RWPE2 (cell line): ENCODE data around the gene KIFC1.
"Not testable (repeated sequence)": the region's sequence is repeated elsewhere in the genome, so short reads cannot be mapped to it uniquely, and the experiment has no call there.

Source experiments
- ATAC-seq: fragments of 200-7000 bp; cut with Tn5 transposase; 3 replicates; pipeline ENCODE4 v1.9.1; 2021; ENCODE audit warnings: low read depth
- DNase-seq: peaks from one replicate; pipeline ENCODE4 v3.0.0-alpha.2; 2020; ENCODE audit warnings: low spot score
- H3K27ac ChIP-seq: fragments of 450-650 bp; 2 replicates; pipeline ENCODE4 v1.5.1; 2017; ENCODE audit warnings: mild to moderate bottlenecking; ENCODE audit not compliant: poor library complexity, severe bottlenecking
- H3K27me3 ChIP-seq: fragments of 250-450 bp; sonication (Bioruptor Pico); 2 replicates; pipeline ENCODE4 v1.5.1; 2021; ENCODE audit warnings: mild to moderate bottlenecking, moderate library complexity; ENCODE audit not compliant: insufficient read depth, poor library complexity, severe bottlenecking
- H3K36me3 ChIP-seq: fragments of 250-450 bp; sonication (Bioruptor Pico); 2 replicates; pipeline ENCODE4 v1.5.1; 2020; ENCODE audit warnings: low read depth, mild to moderate bottlenecking, moderate library complexity
- H3K4me1 ChIP-seq: fragments of 250-450 bp; sonication (Bioruptor Pico); 2 replicates; pipeline ENCODE4 v1.5.1; 2021; ENCODE audit warnings: mild to moderate bottlenecking, moderate library complexity; ENCODE audit not compliant: insufficient read depth, poor library complexity, severe bottlenecking
- H3K4me3 ChIP-seq: fragments of 250-450 bp; sonication (Bioruptor Pico); 2 replicates; pipeline ENCODE4 v1.5.1; 2021; ENCODE audit warnings: mild to moderate bottlenecking, moderate library complexity; ENCODE audit not compliant: severe bottlenecking
- H3K9me3 ChIP-seq: fragments of 250-450 bp; sonication (Bioruptor Pico); 2 replicates; pipeline ENCODE4 v1.5.1; 2021; ENCODE audit warnings: mild to moderate bottlenecking, moderate library complexity; ENCODE audit not compliant: severe bottlenecking
- TF ChIP-seq, protein P1 (sequence below): fragments of 450-650 bp; IDR thresholded peaks from one replicate; pipeline ENCODE4 v1.5.1; 2017; ENCODE audit warnings: mild to moderate bottlenecking, moderate library complexity; ENCODE audit not compliant: poor library complexity, severe bottlenecking

KIFC1 gene

DNA sequence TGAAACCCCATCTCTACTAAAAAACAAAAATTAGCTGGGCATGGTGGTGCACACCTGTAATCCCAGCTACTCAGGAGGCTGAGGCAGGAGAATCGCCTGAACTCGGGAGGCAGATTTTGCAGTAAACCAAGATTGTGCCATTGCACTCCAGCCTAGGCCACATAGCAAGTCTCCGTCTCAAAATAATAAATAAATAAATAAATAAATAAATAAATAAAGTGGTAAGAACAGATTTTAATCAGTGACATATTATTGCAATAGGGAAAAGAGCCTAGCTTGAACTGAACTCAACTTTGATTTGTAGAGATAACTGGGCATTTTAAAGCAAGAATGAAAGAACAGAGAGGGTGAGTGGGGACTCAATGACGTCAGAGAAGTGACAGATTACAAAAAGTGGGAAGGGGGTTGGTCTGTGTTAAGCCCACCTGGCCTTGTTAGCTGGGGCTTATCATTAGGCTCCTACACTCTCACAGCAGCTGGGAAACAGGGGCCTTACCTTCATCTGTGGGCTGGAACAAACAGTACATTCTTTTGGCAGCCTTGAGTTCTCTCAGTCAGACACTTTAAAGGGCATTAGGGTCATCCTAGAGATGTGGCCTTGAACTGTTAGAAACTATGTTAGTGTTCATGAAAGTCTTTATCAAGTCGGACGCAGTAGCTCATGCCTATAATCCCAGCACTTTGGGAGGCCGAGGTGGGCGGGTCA lies 24.5 kb upstream of the KIFC1 start:
- H3K36me3 ChIP-seq: no peaks in the 10 kb centered on the region
- no peak overlapping the region for H3K27ac ChIP-seq
- TF ChIP-seq, protein P1, sequence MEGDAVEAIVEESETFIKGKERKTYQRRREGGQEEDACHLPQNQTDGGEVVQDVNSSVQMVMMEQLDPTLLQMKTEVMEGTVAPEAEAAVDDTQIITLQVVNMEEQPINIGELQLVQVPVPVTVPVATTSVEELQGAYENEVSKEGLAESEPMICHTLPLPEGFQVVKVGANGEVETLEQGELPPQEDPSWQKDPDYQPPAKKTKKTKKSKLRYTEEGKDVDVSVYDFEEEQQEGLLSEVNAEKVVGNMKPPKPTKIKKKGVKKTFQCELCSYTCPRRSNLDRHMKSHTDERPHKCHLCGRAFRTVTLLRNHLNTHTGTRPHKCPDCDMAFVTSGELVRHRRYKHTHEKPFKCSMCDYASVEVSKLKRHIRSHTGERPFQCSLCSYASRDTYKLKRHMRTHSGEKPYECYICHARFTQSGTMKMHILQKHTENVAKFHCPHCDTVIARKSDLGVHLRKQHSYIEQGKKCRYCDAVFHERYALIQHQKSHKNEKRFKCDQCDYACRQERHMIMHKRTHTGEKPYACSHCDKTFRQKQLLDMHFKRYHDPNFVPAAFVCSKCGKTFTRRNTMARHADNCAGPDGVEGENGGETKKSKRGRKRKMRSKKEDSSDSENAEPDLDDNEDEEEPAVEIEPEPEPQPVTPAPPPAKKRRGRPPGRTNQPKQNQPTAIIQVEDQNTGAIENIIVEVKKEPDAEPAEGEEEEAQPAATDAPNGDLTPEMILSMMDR: no peak
- H3K4me1 ChIP-seq: no peaks in the 10 kb centered on the region
- DNase-seq: no peak
- ATAC-seq: no peak
- no peaks in the 10 kb centered on the region for H3K27me3 ChIP-seq
- H3K9me3 ChIP-seq: no peaks in the 10 kb centered on the region
- H3K4me3 ChIP-seq: no peak overlapping the region

DNA sequence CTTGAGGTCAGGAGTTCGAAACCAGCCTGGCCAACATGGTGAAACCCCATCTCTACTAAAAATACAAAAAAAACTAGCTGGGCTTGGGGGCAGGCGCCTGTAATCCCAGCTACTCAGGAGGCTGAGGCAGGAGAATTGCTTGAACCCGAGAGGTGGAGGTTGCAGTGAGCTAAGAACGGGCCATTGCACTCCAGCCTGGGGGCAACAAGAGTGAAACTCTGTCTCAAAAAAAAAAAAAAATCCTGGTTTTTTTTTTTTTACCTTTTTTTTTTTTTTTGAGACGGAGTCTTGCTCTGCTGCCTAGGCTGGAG lies 24.0 kb upstream of the KIFC1 start:
- not testable (repeated sequence) for ATAC-seq

DNA sequence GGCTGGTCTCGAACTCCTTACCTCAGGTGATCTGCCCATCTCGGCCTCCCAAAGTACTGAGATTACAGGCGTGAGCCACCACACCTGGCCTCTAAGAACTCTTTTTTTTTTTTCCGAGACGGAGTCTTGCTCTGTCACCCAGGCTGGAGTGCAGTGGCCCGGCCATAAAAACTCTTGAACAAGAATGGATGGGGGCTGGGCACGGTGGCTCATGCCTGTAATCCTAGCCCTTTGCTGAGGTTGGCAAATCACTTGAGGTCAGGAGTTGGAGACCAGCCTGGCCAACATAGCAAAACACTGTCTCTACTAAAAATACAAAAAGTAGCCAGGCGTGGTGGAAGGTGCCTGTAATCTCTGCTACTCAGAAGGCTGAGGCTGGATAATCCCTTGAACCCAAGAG lies 19.7 kb upstream of the KIFC1 start:
- DNase-seq, H3K36me3 ChIP-seq, H3K4me3 ChIP-seq, H3K9me3 ChIP-seq, ATAC-seq, H3K27ac ChIP-seq, H3K27me3 ChIP-seq: not testable (repeated sequence)
- H3K4me1 ChIP-seq: peaks cover 23% of the 10 kb centered on the region

More for the DNA sequence above, 24.0 kb upstream of the KIFC1 start:
- H3K4me3 ChIP-seq, H3K9me3 ChIP-seq, H3K27me3 ChIP-seq, DNase-seq, H3K36me3 ChIP-seq, H3K27ac ChIP-seq, H3K4me1 ChIP-seq: not testable (repeated sequence)

DNA sequence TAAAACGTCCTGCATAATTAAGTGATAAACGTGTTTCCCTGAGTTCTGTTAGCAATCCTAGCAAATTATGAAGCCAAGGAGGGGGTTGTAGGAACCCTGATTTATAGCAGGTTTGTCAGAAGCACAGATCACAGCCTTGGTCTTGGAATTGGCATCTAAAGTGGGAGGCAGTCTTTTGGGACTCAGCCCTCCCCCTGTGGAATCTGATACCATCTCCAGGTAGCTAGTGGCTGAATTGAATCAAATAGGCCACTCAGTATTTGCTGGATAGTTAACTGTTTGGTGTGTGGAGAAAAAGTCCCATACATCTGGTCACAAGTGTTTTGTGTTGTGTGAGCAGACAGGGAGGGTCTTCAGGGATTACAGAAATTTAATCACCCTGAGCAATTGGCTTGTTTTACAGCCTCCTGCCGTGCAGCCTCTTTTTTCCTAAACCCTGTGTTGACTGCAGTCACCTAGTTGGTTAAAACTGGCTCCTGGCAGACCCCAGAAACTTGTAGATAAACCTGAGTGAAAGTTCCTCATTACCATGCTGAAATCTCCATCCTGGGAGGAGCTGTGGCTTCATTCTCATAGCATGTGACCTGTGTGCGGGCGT lies 19.0 kb upstream of the KIFC1 start:
- TF ChIP-seq, protein P1: no peak
- no peak overlapping the region for H3K27ac ChIP-seq
- DNase-seq: no peak

DNA sequence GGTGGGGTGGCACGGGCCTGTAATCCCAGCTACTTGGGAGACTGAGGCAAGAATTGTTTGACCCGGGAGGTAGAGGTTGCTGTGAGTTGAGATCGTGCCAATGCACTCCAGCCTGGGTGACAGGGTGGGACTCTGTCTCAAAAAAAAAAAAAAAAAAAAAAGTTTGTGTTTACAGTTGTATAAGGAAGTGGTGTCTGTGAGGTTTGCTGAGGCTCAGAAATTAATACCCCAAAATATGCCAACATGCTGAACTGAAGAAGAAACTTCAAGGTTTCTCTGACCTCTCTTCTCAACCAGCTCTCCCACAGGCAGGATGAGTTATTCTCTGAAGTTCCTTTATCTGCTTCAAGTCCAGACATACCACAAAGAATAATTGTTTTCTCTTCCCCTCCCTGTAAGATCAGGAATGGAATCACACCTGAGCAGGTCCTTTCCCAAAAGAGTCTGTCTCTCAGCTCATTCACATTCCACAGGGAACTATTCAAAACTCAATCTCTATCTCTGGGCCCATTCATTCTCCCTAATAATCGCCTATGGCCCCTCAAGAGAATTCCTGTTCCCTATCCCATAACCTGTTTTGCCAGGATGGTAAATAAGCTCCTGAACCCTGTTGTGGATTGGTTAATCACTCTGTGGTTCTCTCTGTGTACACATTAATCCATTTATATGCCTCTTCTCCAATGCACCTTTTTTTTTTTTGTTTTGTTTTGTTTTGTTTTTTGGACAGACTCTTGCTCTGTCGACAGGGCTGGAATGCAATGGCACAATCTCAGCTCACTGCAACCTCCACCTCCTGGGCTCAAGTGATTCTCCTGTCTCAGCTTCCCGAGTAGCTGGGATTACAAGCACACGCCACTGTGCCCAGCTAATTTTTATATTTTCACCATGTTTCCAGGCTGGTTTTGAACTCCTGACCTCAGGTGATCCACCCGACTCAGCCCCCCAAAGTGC lies 17.4 kb upstream of the KIFC1 start:
- DNase-seq (no peak), ATAC-seq (no peak; the same call in 2 of the 3 replicates)
- Histone ChIP-seq H3K4me3 (no peak overlapping the region), H3K27ac (peak overlapping the region; percentile 43), H3K4me1 (peaks cover 23% of the 10 kb centered on the region), H3K36me3 (no peaks in the 10 kb centered on the region), H3K27me3 (no peaks in the 10 kb centered on the region), H3K9me3 (no peaks in the 10 kb centered on the region)
- TF ChIP-seq, protein P1: no peak

More for the DNA sequence above, 19.0 kb upstream of the KIFC1 start:
- Histone ChIP-seq H3K9me3 (no peaks in the 10 kb centered on the region), H3K36me3 (no peaks in the 10 kb centered on the region), H3K4me1 (peaks cover 23% of the 10 kb centered on the region), H3K27me3 (no peaks in the 10 kb centered on the region), H3K4me3 (no peak overlapping the region)
- no peak for ATAC-seq
